Activated T-cell treated with anti-CD3 and anti-CD28 coated beads, Interleukin-2, amount 50 U/mL, for 72 hours (primary cell): ENCODE results near the gene TFPI2. TPM values are rescaled to one million over a fixed set of nuclear protein-coding genes. Genes with fewer than 3 reads are reported as not detected.

Experiments used
- total RNA-seq, 2 donors: library from RNA; stranded (reverse); gene quantifications; one replicate each; pipeline ENCODE4 v1.2.3, GENCODE V29; 2022

The TFPI2 gene
- total RNA-seq, 2 donors from 2014 or later = 0.34 to 0.51 TPM

Other genes with a start within 250 kb of the TFPI2 start
- gene GNGT1, start 15.8 kb upstream of the TFPI2 start, total RNA-seq = not detected
- gene GNG11, start 31.0 kb upstream of the TFPI2 start, total RNA-seq = not detected
- gene BET1, start 113.6 kb upstream of the TFPI2 start, total RNA-seq = 10 to 100 TPM; 21.1 to 23.8 TPM